SIG-M5 (cell line): ENCODE data around the gene LCA5.
"Not testable (repeated sequence)": the region's sequence is repeated elsewhere in the genome, so short reads cannot be mapped to it uniquely, and the experiment has no call there.

ENCODE experiments used
- DNase-seq: peaks from one replicate; lab custom pipeline; 2025; lab: John Stamatoyannopoulos, UW

Gene LCA5

DNA sequence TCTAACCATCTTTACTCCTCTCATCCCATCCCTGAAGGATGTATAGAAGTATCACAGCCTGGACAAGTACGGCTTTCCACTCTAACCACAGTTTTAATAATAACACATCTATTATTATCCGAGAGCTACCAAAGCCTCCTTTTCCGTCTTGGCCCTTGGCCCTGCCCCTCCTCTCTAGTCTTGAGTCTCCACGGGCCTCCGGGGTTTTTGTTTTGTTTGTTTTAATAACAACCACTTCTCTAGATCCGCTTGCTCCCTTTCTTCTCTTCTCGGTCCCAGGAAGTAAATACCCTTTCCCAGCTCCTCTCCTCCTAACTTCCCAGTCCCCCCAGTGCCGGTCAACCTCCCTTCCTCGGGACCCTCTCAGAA, 661 bp downstream of the LCA5 start:
- no peak for DNase-seq

- not testable (repeated sequence) for DNase-seq
Observed at GRCh38 chr6:79529567-79529966, 7.7 kb downstream of the LCA5 start.

DNA sequence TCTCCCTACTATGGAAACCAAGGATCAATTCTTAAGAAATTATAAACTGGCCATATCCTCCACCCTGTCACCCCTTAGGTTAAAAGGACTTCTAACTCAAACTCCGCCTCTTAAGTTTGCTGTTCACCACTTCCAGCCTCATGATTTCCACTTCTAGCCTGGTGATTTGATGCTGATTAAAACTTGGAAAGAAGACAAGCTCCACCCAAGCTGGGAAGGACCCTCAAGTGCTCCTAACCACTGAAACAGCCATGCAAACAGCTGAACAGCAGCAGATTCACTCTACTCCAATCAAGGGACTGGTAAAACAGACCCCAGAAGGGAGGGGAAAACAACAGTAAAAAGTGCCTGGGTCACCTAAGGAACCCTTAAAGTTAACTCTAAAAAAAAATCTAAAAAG, 10.3 kb downstream of the LCA5 start:
- no peak for DNase-seq

GRCh38 chr6:79525272-79526100, 11.7 kb downstream of the LCA5 start:
- DNase-seq, result no peak

DNA sequence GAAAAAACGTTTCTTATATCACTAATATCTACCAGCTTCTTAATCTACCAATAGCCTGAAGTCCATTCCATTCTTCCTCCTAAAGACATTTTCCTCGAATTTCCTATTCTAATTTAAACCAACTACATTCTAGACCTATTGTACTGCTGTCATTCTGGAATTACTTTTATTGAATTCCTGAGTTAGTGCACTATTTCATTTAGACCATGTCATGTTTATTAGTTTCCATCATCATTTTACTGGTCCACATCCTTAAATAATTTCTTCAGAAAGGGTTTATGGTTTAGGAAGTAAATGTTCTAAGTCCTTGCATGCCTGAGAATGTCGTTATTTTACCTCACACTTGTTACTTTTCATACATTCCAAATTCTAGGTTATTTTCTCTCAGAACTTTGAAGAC, 13.2 kb downstream of the LCA5 start:
- no peak for DNase-seq

- no peak for DNase-seq
Observed at GRCh38 chr6:79522609-79523008, 14.6 kb downstream of the LCA5 start.

DNA sequence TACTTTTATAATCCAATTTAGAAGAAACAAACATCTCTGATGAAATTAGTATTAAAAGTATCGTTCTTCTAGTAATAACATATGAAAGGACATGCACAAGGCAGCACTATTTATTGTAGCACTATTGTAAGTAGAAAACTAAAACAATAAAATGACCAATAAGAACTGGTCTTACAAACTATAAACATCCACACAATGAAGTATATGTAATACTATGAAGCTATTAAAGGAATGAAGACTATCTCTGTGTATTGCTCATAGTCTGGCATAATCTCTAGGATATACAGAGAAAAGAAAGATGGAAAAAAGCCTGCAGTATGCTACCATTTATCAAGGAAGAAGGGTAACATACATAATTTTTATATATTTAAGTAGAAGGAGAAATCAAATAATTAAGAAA, 16.7 kb downstream of the LCA5 start:
- DNase-seq, result no peak

DNA sequence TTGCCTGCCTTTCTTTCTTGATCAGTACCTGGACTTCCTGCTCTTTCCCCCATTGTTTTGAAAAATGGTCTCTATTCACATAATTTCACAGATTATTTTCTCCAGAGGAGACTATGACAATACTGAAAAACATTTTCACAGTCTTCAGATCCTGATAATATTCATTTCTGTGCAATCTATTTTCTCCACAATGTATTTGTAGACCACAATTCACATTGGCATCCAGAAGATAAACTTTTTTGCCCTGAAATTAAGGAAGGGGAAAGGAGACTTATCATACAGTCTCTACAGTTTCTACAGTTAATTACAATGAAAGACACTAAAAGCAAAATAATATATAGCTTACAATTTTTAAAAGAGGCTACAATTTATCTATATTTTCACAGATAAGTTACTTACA, 18.4 kb downstream of the LCA5 start:
- no peak for DNase-seq

DNA sequence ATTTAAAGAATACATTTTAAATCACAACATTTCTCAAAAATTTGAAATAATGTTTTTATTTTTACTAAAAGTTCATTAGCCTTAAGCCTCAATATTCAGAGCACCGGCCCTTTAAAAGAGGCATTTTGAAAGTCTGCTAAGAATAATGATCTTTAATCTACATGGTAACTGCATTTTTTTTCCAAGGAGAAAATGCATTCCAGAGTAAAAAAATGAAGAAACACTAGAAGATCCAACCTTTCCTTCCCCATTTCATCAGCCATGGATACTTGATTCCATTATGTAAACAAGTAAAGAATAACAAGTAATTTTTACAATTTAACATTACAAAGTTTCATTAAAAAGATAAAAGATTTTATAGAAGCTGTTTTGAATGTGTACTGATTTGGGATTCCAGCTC, 21.8 kb downstream of the LCA5 start:
- DNase-seq, result no peak

GRCh38 chr6:79513111-79513510, 24.1 kb downstream of the LCA5 start:
- no peak for DNase-seq

DNA sequence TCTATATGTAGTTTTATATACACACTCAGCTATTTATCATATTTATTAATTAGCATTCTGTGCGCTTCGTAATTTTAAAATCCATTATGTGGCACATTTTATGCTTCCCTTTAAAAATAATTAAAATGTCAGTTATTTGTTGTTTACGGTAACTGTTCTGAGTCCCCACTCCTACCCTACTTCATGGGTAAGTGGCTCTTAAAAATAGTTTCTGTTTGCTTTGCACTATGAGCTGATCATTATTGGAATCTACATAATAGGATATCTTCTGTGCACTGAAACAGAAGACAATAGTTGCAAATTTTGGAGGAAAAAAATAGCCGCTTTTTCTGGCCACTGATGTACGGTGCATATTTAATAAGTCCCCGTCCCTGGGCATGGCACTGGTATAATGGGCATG, 25.2 kb downstream of the LCA5 start:
- DNase-seq, result no peak

GRCh38 chr6:79510707-79511106, 26.5 kb downstream of the LCA5 start:
- DNase-seq, result no peak

DNA sequence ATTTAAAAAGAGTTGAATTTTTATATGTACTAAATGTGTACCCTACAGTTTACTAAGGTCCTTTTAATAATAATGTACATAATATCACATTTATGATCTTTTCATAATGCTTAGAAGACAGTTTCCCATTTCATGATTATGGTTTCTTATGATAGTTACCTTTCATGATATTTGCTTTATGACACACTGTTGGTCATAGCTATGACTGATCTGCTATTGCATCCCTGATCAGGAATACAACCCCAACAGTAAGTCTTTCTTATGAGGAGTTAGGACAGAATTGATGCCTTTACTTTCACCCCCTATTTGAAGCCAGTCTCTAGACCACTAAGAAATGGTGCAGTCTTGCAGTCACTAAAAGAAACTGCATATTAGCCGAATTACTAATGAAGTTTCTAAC, 31.0 kb downstream of the LCA5 start:
- DNase-seq, result no peak

- no peak for DNase-seq
Observed at GRCh38 chr6:79504372-79504771, 32.9 kb downstream of the LCA5 start.

- no peak for DNase-seq
Observed at GRCh38 chr6:79498842-79499241, 38.4 kb downstream of the LCA5 start.

DNA sequence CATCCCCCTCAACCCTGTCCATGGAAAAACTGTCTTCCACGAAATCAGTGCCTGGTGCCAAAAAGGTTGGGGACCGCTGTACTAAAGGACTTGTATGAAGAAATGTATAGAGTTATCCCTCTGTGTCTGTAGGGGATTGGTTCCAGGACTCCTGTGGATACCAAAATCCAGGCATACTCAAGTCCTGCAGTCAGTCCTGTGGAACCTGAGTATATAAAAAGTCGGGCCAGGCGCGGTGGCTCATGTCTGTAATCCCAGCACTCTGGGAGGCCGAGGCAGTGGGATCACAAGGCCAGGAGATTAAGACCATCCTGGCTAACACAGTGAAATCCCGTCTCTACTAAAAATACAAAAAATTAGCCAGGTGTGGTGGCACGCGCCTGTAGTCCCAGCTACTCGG, 42.0 kb downstream of the LCA5 start:
- no peak for DNase-seq

DNA sequence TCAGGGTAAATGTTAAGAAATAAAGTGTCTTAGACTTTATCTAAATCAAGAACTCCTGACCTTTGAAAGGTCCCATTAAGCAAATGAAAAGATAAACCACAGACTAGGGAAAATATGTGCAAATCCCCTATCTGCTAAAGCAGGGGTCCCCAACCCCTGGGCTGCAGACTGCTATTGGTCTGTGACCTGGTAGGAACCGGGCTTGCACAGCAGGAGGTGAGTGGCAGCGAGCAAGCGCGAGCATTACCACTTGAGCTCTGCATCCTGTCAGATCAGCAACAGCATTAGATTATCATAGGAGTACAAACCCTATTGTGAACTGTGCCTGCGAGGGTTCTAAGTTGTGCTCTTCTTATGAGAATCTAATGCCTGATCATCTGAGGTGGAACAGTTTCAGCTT, 42.4 kb downstream of the LCA5 start:
- DNase-seq, result no peak

DNA sequence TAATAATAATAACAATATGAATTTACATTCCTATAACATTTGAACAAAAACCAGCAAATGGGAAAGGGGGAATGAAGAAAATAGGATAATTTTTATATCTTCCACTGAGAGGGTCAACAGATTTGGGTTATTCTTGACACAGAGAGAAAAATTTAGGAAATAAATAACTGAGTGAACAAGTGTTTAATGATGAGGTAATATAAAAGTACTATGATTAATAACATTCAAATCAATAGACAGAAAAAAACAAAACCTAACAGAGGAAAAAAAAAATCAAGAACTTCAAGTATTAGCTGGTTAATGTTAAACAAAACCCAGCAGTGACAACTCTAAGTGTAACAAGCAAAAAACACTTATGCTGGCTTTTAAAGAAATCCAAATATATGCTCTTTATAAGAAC, 66.5 kb downstream of the LCA5 start:
- DNase-seq, result no peak

DNA sequence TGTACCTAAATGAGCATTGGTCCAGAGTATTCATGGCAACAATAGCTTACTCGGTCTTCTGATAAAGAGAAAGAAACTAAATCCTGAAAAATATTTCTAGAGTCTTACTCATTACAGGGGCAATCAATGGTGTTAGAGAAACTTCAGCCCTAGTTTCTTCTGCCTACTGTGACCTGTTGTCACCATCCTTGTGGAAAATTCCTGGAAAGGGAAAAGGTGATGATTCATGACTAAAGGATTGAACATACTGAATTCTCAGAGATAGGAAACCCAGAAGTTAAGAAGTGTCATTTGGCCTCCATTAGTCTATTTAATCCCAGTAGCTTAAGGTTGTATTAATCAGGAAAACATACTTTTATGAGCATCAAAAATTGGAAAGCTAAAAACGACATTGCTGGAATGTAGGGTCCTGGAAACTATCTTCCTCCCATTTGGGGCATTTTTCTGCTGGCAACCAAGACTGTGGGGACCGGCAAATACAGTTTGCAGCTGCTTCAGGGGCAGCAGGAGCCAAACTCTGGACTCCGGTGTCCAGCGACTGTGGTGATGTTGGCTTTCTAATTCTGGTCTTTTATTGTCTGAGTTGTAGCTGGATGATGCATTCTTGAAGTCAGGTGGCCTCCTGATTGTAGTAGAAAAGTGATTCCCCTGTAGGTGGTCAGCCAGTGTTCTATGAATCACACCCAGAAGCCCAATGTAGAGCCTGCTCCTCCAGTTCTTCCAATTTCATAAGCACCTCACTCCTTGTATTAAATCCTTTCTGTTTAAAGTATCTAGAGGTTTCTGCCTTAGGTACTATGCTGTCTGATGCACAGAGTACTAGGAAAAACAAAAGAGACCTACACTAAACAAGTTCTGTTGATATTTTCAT, 67.6 kb downstream of the LCA5 start:
- no peak for DNase-seq

DNA sequence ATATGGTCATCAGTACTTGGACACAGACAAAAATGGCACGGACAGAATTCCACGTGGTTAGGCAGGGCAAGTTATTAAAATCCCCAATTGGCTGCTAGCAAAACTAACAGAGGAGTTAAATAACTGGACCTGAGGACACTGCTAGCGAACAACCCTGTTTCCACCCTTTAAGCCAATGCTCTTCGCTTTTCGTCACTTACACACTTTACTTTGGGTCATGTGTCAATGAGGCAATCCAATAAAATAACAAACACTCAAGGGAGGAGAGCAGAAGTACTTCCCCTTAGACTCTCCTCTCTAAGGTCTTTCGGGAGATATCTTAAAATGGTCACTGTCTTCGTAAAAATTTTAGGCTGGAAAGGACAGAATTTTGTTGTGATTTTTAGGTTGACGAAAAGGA, 68.6 kb downstream of the LCA5 start:
- DNase-seq, result no peak

DNA sequence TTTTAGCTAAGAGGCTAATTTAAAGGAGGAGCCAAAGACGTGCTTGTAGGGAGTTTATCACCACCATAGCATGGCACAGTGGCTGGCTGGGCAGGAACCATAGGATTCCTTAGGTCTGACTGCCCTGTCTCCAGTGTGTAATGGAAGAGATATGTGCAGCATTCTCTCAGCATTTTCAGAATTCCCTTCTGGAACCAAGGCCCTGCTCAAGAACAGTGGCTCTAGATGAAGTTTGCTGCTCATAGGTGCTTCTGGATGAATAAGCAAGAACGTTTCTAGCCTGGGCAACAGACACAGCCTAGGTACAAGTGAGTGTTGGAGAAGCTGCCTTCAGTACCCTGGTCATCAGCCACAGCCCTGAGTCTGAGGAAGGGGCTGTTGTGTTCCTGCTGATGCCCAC, 69.1 kb downstream of the LCA5 start:
- DNase-seq, result no peak

- DNase-seq, result no peak
Observed at GRCh38 chr6:79467716-79468115, 69.5 kb downstream of the LCA5 start.

- no peak for DNase-seq
Observed at GRCh38 chr6:79466207-79466834, 70.9 kb downstream of the LCA5 start.
